ENCODE measurements around the gene ARX.

The ARX gene

DNA sequence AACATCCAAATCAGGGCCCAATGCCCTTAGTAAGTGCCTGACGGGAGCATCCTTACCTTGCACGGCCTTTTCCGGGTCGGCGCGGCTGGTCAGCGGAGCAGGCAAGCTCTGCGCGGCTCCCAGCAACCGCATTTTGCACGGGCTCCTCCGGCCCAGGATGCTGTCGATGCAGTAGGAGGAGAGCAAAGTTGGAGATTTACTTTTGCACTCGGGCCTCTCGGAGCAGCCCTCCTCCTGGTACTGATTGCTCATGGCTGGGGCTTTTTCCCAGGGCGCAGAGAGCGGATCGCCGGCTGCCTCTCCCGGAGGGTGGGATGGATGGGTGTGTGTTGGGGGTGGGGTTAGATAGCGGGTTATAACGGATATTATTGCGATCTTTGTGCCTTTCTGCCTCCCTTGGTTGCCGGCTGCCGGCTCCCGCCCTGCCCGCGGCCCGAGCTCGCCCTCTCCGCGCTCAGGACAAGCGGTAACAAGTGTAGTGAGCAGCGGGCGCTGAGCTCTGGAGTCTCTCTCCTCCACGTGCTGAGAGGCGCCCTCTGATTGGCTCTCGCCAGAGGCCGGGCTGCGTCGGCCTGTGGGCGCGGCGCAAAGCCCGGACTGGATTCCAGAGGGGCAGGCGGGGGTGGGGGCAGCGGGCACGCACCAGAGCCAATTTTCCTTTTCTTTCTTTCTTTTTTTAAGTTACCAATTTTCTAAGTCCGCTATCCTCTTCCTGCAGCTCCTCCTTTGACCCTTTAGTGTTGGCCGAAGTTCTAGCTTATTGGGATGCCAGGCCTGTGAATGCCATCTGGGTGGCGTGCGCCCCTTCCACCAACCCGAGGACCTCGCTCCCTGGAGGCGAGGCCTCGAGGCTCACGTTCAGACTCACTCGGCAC is at the start of gene ARX:
TSS of gene ARX (minus strand) at position 480 of the 875 bp plus-strand sequence. CDS start at position 252, 228 bp downstream.
- peak; percentile 68 for DNase-seq

- no peak for DNase-seq
Measured at GRCh38 chrX:25059273-25059672, 43.5 kb upstream of the ARX start.

DNA sequence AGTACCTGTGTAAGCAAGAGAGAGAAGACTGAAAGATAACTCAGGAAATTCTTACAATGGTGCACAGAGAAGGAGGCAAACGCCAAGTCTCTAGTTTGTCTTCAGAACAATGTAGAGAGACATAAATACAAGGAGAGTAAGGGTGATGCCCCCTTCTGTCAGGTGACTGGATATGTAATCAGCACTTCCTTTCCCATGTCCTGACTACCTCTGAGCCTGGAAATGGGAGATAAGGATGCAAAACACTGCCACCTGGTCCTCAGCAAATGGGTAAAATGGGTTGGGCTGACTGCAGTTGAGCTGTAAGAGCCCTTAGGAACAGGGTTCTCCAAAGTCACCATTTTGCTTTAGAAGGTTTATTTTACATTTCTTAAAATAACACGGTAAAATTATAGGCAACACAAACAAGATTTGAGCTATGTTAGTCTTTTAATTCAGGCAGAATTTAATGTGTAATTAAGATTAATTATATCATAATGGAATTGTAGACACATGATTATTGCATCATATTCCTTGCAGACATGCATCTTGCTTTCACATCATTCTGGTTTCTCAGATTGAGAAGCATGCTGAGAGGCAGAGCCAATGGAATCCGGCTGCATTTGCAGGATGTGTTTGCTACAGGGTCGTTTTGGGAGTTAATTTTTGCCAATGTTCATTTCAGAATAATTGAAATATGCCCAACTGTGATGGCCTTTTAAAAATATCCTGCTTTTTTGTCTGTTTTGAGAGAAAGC is 37.2 kb upstream of the ARX start:
- DNase-seq, result no peak

DNA sequence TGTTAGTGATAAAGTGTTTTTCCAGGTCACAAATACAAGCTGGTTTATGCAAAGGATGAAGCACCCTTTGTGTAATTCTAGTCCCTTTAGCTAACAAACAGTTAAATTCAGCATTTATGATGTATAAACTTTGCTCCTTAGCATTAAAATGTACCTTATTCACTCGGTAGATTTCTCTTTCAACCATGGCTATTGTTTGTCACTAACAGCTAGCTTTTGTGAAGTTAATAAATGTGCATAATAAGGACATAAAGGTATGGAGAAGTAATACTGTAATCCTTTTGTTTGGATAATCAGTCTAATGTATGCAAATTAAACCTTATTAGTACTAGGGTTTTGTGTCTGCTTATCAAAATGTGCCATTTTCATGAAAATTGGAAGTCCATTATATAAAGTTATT is 34.2 kb upstream of the ARX start:
- no peak for DNase-seq

- no peak for DNase-seq
Measured at GRCh38 chrX:25049357-25049756, 33.6 kb upstream of the ARX start.

DNA sequence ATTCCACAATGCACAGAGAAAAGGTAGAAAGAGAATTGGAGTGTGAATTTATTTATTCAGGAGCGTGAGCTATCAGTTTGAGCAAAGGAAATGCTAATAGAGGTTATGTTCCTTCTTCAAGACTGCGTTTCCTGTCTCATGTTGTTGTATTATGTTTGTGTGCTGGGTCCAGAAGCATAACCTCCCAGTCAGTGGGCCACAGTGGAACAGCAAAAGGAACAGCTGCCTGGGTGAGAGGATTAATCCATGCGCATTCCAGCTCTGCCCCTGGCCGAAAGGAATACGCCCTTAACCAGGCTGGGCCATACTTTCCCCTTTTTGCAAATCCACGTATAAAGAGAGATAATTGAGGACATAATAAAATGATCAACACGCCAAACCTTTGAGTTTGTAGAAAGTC is 32.4 kb upstream of the ARX start:
- DNase-seq, result no peak

DNA sequence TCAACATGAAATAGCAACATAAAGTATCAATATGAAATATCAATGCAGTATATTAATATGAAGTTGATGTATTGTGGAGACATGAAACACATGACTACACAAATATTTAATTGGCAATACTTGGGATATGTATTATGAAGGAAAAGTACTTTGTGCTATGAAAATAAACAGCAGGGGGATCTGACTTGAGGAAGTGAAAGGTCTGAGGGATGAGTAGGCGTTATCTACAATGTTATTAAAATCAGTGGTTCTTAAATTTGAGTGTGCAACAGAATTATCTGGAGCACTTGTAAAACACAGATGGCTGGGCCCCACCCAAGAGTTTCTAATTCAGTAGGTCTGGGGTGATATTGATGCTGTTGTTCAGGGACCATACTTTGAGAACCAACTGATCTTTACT is 27.4 kb upstream of the ARX start:
- DNase-seq, result no peak

DNA sequence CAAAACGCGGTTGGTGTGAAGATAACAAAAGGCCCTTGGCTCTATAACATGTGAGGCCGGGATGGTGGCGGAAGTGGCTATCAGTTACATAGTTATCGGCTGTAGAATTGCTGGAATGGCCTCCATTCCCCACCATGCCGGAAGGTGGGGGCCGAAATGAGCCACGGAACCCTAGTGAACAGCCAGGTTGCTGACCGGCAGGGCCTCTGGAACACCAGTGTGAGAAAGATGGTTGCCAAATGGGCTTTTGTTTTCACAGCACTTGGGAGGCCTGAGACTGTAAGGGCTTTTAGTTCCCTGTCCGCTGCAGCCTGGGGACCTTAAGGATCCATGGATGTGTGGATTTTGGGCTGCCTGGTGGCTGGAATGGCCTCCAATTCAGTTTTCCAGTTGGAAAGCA is 23.3 kb upstream of the ARX start:
- DNase-seq, result no peak

GRCh38 chrX:25034889-25035288 is 19.1 kb upstream of the ARX start:
- no peak for DNase-seq

DNA sequence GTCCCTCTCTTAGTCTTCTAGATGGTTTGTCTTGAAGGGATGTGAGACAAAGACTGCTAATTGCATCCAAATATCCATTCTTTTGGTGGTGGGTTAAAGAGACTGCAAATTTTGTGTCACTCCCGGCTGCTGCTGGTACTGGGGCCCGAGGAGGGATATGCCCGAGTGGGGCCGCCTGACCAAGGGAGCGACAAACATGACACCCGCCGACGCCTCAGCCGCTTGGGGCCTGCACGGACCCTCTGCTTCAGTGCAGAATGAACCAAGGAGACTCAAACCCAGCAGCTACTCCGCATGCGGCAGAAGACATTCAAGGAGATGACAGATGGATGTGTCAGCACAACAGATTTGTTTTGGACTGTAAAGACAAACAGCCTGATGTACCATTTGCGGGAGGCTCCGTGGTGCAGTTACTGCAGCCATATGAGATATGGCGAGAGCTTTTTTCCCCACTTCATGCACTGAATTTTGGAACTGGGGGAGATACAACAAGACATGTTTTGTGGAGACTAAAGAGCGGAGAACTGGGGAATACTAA is 13.6 kb upstream of the ARX start:
- no peak for DNase-seq

DNA sequence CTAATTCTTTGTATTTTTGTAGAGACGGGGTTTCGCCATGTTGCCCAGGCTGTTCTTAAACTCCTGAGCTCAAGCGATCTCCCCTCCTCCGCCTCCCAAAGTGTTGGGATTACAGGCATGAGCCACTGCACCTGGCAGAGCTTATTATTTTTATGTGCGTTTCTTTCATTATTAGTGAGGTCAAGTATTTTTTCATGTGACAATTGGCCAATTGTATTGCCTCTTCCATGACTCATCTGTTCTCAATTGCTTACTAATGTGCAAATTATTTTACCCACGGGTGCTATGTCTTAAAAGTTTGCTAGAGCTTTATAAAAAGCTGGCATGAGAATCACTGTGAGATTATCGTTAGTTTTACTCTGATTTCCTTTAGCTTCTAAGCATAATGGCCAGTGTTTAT is 13.0 kb upstream of the ARX start:
- no peak for DNase-seq

DNA sequence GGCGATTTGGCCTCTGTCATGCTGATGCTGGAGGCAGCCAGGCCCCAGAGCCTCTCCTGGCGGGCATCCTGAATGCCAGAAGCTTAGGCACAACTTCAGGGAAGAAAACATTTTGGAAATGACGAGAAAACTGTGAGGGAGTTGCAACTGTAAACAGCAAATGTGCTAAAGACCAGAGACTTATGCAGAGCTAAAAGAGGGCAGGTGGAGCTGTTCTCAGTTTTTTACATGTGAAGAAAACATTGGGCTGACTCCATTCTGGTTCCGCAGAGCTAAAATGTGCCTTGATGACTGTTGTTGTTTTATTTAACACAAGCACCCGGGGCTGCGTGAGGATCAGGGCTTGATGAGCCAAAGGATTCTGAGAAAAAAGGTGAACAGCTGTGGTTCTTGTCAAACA is 10.8 kb upstream of the ARX start:
- DNase-seq, result no peak

DNA sequence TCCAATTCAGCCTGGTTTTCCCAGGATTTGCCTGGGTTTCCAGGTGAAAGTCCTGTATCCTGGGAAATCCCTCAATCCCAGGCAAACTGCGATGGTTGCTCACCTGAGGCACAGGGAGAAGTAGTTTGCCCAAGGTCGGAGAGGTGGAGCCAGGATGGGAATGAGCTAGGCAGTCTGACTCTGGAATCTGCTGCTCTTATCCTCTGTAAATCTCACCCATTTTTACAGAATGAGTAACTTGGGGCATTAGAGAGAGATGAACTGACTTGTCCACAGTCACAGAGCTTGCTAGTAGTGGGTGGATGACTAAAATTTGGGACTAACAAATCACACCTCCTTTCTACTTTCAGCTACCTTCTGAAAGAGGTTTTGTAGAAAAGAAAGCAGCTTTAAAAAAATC is 9.8 kb upstream of the ARX start:
- no peak for DNase-seq

- no peak for DNase-seq
Measured at GRCh38 chrX:25023908-25024307, 8.1 kb upstream of the ARX start.

DNA sequence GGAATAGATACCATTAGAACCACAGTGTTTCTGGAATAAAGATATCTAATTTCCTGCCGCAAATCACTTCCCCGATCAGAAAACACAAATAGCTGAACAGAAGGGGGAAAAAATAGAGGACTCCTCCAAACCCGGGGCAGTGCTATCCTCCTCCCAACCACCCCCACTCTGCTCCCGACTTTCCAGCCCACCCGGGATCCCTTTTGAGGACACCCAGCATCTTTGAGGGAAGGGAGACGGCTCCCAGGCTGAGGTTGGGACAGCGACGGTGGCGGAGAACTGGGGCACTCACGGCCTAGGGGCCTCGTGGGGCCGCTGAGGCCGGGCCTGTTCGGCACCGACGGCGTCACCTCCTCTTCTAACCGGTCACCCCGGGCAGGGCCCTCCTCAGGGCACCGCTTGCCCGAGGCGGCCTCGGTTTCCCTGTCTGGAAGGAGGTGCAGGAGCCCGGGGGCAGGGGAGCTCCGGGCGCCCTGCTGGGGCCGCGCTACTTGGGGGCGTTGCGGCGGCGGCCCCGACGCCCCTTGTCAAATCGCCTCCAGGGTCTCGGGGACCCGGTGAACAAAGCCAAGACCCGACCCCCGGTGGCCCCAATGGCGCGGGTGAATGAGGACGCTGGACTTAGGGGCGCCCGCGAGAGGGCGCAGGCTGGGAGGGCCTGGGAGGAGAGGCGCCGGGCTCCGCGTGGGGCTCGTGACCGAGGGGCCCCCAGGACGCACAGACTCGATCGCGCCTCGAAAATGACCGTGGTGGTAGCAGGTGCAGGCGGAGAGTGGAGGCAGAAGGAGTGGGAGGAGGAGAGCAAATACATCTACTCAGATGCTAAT is 6.9 kb upstream of the ARX start:
- no peak for DNase-seq

DNA sequence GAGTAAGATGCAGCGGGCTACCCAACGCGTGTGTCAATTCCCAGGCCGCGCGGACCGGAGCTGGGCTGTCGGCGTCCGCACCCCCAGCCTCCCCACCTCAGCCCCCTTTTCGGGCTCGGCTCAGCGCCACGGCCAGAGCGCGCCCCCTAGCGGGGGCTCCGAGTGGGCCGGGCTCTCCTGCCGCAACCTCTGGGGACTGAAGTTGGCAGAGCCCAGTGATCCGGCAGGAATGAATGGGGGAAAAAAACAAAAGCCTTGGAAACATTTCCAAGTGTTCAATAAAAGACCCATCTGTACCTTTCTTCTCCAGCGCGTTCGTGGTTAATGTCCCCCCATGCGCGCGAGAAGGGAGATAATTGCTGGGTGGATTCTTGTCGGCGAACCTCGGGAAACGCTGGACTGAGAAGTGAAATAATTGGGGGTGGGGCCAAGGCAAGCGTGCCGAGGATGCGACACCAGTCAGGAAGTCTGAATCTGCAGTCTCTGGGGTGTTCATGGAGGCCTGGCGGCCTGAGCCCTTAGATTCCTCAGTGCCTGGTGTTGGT is 5.2 kb upstream of the ARX start:
- no peak for DNase-seq

DNA sequence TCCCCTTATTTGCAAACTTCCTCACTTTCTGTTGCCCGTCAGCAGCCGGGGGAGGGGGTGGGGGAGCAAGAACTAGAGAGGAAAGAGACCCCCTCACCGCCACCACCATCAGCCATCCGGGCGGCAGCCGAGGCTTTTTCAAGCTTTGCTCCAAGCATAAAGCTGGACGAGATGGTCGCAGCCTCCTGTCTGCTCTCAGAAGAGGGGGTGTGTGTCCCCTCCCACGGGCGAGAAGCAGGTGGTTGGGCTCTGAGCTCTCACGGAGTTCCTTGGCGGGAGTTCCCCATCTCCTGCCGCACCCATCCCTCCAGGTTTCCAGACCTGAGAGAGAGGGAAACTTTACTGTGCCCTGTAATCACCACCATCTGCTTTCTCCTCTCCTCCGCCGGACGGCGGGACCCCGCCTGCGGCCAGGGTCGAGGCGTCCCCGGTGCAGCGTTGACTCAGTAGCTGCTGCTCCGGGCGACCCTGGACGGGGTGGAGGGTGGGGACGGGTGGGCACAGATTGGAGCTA is 4.7 kb upstream of the ARX start:
- DNase-seq, result no peak

DNA sequence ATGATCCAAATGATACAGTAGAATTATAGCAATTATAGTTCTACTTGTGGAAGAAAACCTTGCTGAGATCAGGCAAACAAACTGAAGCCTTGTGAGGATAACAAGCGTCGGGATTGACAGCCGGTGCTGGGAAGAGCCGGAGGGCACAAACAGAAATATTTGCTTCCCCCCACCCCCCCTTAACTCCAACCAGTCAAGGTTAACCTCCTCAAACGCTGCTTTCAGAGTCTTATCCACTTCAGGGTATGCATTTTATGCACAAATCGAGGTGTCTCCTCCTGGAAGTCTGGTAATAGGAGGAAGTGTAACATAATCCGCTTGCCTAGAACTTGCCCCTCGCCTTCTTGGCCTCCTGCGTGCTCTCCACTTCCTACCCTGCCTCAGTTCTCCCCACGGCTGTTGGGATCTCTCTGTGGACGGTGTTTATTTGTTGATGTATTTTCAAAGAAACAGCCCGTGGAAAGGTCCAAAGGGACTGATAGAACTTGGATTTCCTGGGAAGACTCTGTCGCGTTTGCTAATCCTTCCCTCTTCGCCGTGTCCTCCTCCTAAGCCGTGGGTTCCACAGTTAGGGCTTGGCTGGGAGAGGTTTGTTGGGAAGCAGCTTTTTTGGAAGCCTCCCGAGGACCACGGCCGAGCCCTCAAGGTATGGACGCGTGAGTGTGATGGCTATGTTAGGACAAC is 4.1 kb upstream of the ARX start:
- DNase-seq, result no peak

DNA sequence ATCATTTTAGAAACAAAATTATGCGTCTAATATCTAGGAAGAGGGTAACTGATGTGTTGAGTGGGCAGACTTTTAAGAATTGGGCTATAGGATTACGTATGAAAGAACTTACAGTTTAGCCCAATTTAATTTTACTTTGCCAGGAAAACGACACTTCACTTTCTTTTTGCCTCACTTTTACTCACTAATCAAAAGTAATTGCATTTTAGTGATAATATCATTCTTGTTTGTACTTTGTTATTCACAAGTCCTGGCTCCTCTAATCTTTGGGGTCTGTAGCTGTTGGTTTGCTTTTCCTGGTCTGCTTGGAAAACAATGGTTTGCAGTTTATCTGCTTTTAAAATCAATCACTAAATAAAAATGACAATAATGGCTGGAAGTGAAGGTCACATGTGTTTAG is 2.9 kb upstream of the ARX start:
- no peak for DNase-seq

DNA sequence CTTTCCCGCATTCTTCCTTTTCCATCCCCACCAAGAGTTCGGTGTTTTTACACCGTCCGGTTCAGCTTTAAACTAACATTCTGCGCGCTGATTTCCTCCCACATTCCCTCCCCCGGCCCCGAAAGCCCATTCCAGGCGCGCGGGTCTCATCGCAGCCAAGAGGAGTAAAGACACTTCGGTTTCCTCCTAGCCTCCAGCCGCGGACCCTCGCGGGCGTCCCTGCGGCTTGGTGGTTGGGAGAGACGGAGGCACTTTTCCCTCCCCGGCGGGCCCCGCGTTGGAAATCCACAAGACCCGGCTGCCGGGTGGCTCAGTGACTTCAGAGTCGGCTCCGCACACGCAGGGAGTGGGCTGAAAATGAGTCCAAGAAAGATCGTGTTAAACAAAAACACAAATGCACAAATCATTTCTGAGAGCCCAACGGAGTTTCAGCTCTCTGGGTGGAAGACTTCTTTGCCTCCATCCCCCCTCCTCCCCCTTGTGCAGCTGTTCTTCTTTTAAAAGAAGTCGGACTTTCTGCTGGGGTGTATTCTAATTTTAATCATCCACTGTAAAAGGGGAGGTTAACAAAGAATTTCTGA is 2.0 kb upstream of the ARX start:
- DNase-seq, result no peak

- no peak for DNase-seq
Measured at GRCh38 chrX:25016938-25017598, 1.3 kb upstream of the ARX start.
